ENCODE results near the gene FRMD4A. TPM values are rescaled to one million over a fixed set of nuclear protein-coding genes. Genes with fewer than 3 reads are reported as not detected.

The FRMD4A gene
- total RNA-seq, 4 donors from 2014 or later, result 27.5 to 40.4 (median 33.0) TPM

GRCh38 chr10:13893926-13894325 lies 436.8 kb downstream of the FRMD4A start:
- DNase-seq (ENCODE audit: low spot score in 2 of 2), result no peak
- 83 to 87% methylated on average over 4 of the region's 4 CpGs for WGBS, 2 donors
- intact Hi-C loops (cut with DNase I; ENCODE audit: low total_unique reads), result no loop called here
- no peak overlapping the region for H3K4me3 ChIP-seq (ENCODE audit: low read depth, poor library complexity, severe bottlenecking)
- TF ChIP-seq POLR2A (IDR thresholded peaks at IDR 0.05) (no peak), CTCF (IDR thresholded peaks at IDR 0.05) (no peak)

DNA sequence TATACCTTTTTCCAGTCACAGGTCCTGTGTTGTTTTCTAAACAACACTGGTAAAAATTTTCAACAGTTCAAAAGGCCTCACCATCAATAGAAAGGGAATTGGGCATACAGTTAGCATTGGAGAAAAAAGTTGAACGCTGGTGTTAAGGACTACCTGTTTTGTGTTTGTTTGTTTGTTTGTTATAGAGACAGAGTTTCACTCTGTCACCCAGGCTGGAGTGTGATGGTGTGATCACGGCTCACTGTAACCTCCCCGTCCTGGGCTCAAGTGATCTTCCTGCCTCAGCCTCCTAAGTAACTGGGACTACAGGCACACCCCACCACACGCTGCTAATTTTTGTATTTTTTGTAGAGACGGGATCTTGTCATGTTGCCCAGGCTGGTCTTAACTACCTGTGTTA lies 437.9 kb downstream of the FRMD4A start:
- TF ChIP-seq POLR2A (IDR thresholded peaks at IDR 0.05) (no peak), CTCF (IDR thresholded peaks at IDR 0.05) (no peak)
- 90 to 95% methylated on average over 5 of the region's 5 CpGs for WGBS, 2 donors
- intact Hi-C loops (cut with DNase I; ENCODE audit: low total_unique reads), result no loop called here
- no peak for DNase-seq (ENCODE audit: low spot score in 2 of 2)
- no peak overlapping the region for H3K4me3 ChIP-seq (ENCODE audit: low read depth, poor library complexity, severe bottlenecking)

DNA sequence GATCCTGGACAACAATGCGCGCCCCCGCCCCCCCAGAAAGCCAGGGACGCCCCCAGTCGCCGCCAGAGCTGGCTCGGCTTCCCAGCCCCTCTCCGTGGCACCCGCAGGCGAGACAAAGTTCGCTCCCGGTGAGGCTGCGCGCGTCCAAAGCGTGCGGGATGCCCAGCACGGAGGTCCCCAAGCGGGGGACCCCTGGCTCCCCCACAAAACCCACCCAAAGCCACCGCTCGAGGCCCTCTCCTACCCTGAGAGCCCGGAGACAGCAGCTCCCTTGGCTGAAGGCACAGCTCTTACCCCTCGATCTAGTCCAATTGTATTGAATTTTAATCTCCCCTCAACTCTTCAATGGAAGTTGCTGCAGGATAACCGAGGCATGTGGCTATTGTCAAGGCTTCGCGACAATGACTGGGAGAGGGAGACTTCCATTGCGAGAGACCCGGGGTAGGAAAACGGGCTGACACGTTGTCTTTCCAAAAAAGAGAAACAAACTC lies 438.7 kb downstream of the FRMD4A start:
- H3K4me3 ChIP-seq (ENCODE audit: low read depth, poor library complexity, severe bottlenecking), result peak overlapping the region; percentile 26
- intact Hi-C loops (cut with DNase I; ENCODE audit: low total_unique reads), result no loop called here
- DNase-seq (ENCODE audit: low spot score in 2 of 2), result no peak
- WGBS, 2 donors, result 14 to 20% methylated on average over 11 to 12 of the region's 30 CpGs
- TF ChIP-seq CTCF (IDR thresholded peaks at IDR 0.05), result no peak
- no peak for TF ChIP-seq POLR2A (IDR thresholded peaks at IDR 0.05)

DNA sequence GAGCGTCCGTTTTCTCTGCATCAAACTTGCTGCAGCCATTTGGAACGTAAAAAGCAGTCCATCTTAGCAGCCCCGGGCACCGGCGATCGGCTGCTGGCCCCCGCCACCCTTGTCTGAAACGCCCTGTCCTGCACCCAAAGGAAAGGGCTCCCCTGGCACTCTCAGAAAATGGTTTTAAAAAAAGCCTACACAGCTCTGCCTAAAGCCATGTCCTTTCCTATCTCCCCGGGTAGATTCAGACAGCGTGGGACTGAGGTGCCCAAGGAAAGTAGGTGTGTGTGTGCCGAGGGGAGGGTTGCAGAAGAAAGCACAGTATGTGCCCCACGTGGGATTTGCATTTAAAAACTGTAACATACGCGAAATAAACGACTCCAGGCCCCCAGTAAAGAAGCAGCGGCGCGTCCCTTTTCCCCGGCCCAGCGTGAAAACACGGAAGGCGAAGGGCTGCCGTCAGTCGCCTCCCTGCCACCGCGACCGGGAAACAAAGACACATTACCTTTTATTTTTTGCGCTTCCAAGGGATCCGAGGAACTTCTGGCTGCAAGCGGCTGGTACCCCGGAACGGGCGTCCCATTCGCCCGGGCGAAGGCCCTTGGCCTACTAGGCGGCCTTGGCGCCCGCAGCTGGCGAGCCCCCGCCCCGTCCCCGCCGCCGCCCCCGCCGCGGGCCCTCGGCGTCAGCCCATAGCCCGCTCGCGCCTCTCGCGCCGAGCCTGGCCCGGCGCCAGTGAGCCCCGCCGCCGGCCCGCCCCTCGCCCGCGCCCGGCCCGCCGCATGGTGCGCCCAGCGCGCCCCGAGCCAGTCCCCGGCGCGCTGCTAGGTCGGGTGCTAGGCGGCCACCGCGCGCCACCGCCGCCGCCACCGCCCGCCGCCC lies 439.4 kb downstream of the FRMD4A start:
- no peak for DNase-seq (ENCODE audit: low spot score in 2 of 2)
- 2 to 3% methylated on average over 28 to 49 of the region's 87 CpGs for whole genome bisulfite sequencing, 2 donors
- intact Hi-C loops (cut with DNase I; ENCODE audit: low total_unique reads), result no loop called here
- TF ChIP-seq POLR2A (IDR thresholded peaks at IDR 0.05) (no peak), CTCF (IDR thresholded peaks at IDR 0.05) (no peak)
- H3K4me3 ChIP-seq (ENCODE audit: low read depth, poor library complexity, severe bottlenecking), result peak overlapping the region; percentile 26

DNA sequence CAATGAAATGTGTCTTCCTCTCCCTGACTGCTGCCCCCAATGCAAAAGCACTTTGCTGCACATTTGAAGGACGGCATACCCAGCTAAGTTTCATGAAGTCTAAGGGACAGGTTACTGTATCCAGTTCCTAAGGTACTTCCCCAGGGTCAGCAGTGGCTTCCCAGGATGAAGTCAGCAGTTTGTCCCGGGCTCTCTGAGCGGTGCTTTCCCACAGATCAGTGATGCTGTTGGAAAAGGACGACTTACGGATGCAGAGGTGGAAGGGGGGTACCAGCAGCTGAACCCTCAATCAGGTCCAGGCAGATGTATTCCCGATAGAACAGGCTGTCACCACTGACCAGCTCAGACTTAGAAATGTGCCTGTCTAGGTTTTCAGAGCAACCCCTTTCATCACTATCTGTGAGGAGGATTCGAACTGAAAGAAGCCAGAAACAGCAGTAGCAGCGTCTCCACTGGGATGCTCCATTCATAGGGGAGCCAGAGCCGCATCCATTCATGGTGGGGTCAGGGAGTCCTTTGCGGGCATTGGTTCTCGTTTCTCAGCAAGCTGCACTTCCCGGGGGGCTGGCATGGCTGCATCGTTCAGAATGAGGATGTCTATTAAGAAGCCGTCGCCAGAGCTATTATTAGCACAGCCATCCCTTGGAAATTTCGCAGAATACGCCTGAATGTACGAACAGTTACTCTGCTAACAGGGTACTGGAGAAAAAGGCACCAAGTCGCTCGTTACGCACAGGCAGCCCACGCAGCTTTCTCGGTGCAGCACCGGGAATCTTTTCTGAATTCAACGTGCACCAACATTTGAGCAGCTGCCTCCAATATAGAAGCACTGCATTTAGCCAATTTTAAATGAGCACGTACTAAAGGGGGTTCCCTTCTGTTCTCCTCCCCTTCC lies 440.2 kb downstream of the FRMD4A start:
- intact Hi-C loops (cut with DNase I; ENCODE audit: low total_unique reads), result no loop called here
- H3K4me3 ChIP-seq (ENCODE audit: low read depth, poor library complexity, severe bottlenecking), result peak overlapping the region; percentile 24
- no peak for DNase-seq (ENCODE audit: low spot score in 2 of 2)
- TF ChIP-seq CTCF (IDR thresholded peaks at IDR 0.05) (no peak), POLR2A (IDR thresholded peaks at IDR 0.05) (no peak)
- WGBS, 2 donors, result 22% methylated on average over 26 of the region's 26 CpGs
